Neural cell (in vitro differentiated cells): ENCODE data around the gene PCED1B. TPM values are rescaled to one million over a fixed set of nuclear protein-coding genes. Genes with fewer than 3 reads are reported as not detected.

Experiments used
- H2AFZ ChIP-seq: fragments of 200-600, 300-800 bp; sonication (generic), shearing (Covaris generic); 2 replicates; pipeline ENCODE4 v1.6.0; 2014; ENCODE audit warnings: low read depth, mild to moderate bottlenecking, antibody characterized with exemption, low read length, moderate library complexity
- H3F3A ChIP-seq: fragments of 200-600 bp; shearing (Covaris generic); 2 replicates; pipeline ENCODE4 v1.6.1; 2016; ENCODE audit warnings: mild to moderate bottlenecking, moderate library complexity, mixed read lengths, antibody characterized with exemption, low read length; ENCODE audit not compliant: insufficient read depth, poor library complexity, severe bottlenecking
- H3K27ac ChIP-seq: fragments of 200-600, 300-800 bp; sonication (generic), shearing (Covaris generic); 2 replicates; pipeline ENCODE4 v1.5.1; 2014; ENCODE audit warnings: mild to moderate bottlenecking, low read length, moderate library complexity
- H3K27me3 ChIP-seq: fragments of 300-800, 200-600 bp; sonication (generic), shearing (Covaris generic); 2 replicates; pipeline ENCODE4 v1.6.0; 2014; ENCODE audit warnings: mild to moderate bottlenecking, low read depth, low read length, moderate library complexity; ENCODE audit not compliant: insufficient read depth
- H3K36me3 ChIP-seq: fragments of 300-800, 200-600 bp; sonication (generic), shearing (Covaris generic); 2 replicates; pipeline ENCODE4 v1.5.1; 2014; ENCODE audit warnings: mild to moderate bottlenecking, antibody characterized with exemption, low read length, moderate library complexity; ENCODE audit not compliant: insufficient read depth
- H3K4me2 ChIP-seq: fragments of 300-800, 200-600 bp; sonication (generic), shearing (Covaris generic); 2 replicates; pipeline ENCODE4 v1.6.0; 2014; ENCODE audit warnings: mild to moderate bottlenecking, low read length
- H3K4me3 ChIP-seq: fragments of 300-800, 200-600 bp; sonication (generic), shearing (Covaris generic); 2 replicates; pipeline ENCODE4 v1.5.1; 2014; ENCODE audit warnings: mild to moderate bottlenecking, low read length, moderate library complexity
- H3K79me2 ChIP-seq: fragments of 200-600 bp; shearing (Covaris generic); replicated peaks from 2 replicates; pipeline ENCODE4 v1.6.0; 2014; ENCODE audit warnings: mild to moderate bottlenecking, low read length, moderate library complexity; ENCODE audit not compliant: insufficient read depth
- H3K9ac ChIP-seq: fragments of 300-800, 200-600 bp; sonication (generic), shearing (Covaris generic); 2 replicates; pipeline ENCODE4 v1.6.1; 2016; ENCODE audit warnings: mild to moderate bottlenecking, low read length, mixed read lengths
- H3K9me2 ChIP-seq: fragments of 200-600 bp; shearing (Covaris generic); 2 replicates; pipeline ENCODE4 v1.6.1; 2016; ENCODE audit warnings: mild to moderate bottlenecking, low read length, mixed read lengths; ENCODE audit not compliant: insufficient read depth
- H3K9me3 ChIP-seq: fragments of 200-600, 300-800 bp; sonication (generic), shearing (Covaris generic); 2 replicates; pipeline ENCODE4 v1.6.1; 2016; ENCODE audit warnings: mild to moderate bottlenecking, mixed run types, low read length, moderate library complexity, mixed read lengths
- H4K20me1 ChIP-seq: fragments of 200-600 bp; shearing (Covaris generic); 2 replicates; pipeline ENCODE4 v1.6.1; 2016; ENCODE audit warnings: mild to moderate bottlenecking, mixed run types; ENCODE audit not compliant: insufficient read depth
- EP300 ChIP-seq: fragments of 450-650 bp; conservative IDR thresholded peaks from 2 replicates; pipeline ENCODE4 v1.6.1; 2014; ENCODE audit warnings: antibody characterized with exemption, mild to moderate bottlenecking, moderate library complexity; ENCODE audit not compliant: poor library complexity, severe bottlenecking
- EZH2 ChIP-seq: fragments of 200-600, 300-800 bp; shearing (Covaris generic), sonication (generic); IDR thresholded peaks from 2 replicates; pipeline ENCODE4 v1.6.1; 2014; ENCODE audit warnings: antibody characterized with exemption, low read length, borderline replicate concordance, mild to moderate bottlenecking; ENCODE audit not compliant: insufficient read depth, poor library complexity, severe bottlenecking
- MXI1 ChIP-seq: fragments of 450-650 bp; conservative IDR thresholded peaks from 2 replicates; pipeline ENCODE4 v1.6.1; 2014; ENCODE audit warnings: antibody characterized with exemption, mild to moderate bottlenecking; ENCODE audit not compliant: poor library complexity, severe bottlenecking
- POLR2AphosphoS5 ChIP-seq: IDR thresholded peaks from 2 replicates; pipeline ENCODE4 v1.6.1; 2012
- RAD21 ChIP-seq: fragments of 450-650 bp; conservative IDR thresholded peaks from 2 replicates; pipeline ENCODE4 v1.6.1; 2014; ENCODE audit warnings: antibody characterized with exemption, mild to moderate bottlenecking, moderate library complexity
- SMC3 ChIP-seq: fragments of 450-650 bp; conservative IDR thresholded peaks from 2 replicates; pipeline ENCODE4 v1.6.1; 2014; ENCODE audit warnings: antibody characterized with exemption, mild to moderate bottlenecking, moderate library complexity; ENCODE audit not compliant: poor library complexity
- TAF1 ChIP-seq: IDR thresholded peaks from 2 replicates; pipeline ENCODE4 v1.6.1; 2012; ENCODE audit warnings: low read depth
- polyA plus RNA-seq: library from polyadenylated mRNA; depleted of rRNA; stranded (reverse); fragments of >200 nt; gene quantifications from 2 replicates; pipeline ENCODE4 v1.2.3, GENCODE V29; 2014
- TF ChIP-seq, protein P1 (sequence below): IDR thresholded peaks from 2 replicates; pipeline ENCODE4 v1.6.1; 2012; ENCODE audit warnings: borderline replicate concordance
- TF ChIP-seq, protein P2 (sequence below): fragments of 450-650 bp; IDR thresholded peaks from 2 replicates; pipeline ENCODE4 v1.5.1; 2014; ENCODE audit warnings: antibody characterized with exemption, mild to moderate bottlenecking, moderate library complexity; ENCODE audit not compliant: poor library complexity, severe bottlenecking

The PCED1B gene
- polyA plus RNA-seq, 1 donor from 2014 or later, result not detected

DNA sequence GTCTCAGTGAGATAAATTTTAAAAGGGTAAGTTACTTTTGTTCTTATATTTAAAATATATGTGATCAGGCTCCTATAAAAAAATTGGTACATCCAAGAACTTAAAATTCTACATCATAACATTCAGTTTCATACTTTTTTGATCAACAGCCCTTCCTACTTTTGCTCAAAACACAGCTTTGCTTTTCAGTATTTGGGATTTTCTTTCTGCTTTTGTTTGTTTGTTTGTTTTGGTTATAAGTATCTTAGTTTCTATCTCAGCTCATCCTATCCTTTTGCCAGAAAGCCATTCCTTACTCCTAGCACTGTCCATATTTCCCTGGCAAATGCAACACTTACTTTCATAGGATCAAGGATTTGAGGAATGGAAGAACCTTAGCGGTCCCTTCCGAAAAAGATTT is 4.7 kb upstream of the PCED1B start:
- TF ChIP-seq EZH2, result no peak
- no peak for TF ChIP-seq MXI1
- TF ChIP-seq, protein P1, sequence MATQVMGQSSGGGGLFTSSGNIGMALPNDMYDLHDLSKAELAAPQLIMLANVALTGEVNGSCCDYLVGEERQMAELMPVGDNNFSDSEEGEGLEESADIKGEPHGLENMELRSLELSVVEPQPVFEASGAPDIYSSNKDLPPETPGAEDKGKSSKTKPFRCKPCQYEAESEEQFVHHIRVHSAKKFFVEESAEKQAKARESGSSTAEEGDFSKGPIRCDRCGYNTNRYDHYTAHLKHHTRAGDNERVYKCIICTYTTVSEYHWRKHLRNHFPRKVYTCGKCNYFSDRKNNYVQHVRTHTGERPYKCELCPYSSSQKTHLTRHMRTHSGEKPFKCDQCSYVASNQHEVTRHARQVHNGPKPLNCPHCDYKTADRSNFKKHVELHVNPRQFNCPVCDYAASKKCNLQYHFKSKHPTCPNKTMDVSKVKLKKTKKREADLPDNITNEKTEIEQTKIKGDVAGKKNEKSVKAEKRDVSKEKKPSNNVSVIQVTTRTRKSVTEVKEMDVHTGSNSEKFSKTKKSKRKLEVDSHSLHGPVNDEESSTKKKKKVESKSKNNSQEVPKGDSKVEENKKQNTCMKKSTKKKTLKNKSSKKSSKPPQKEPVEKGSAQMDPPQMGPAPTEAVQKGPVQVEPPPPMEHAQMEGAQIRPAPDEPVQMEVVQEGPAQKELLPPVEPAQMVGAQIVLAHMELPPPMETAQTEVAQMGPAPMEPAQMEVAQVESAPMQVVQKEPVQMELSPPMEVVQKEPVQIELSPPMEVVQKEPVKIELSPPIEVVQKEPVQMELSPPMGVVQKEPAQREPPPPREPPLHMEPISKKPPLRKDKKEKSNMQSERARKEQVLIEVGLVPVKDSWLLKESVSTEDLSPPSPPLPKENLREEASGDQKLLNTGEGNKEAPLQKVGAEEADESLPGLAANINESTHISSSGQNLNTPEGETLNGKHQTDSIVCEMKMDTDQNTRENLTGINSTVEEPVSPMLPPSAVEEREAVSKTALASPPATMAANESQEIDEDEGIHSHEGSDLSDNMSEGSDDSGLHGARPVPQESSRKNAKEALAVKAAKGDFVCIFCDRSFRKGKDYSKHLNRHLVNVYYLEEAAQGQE, result no peak
- TF ChIP-seq, protein P2, sequence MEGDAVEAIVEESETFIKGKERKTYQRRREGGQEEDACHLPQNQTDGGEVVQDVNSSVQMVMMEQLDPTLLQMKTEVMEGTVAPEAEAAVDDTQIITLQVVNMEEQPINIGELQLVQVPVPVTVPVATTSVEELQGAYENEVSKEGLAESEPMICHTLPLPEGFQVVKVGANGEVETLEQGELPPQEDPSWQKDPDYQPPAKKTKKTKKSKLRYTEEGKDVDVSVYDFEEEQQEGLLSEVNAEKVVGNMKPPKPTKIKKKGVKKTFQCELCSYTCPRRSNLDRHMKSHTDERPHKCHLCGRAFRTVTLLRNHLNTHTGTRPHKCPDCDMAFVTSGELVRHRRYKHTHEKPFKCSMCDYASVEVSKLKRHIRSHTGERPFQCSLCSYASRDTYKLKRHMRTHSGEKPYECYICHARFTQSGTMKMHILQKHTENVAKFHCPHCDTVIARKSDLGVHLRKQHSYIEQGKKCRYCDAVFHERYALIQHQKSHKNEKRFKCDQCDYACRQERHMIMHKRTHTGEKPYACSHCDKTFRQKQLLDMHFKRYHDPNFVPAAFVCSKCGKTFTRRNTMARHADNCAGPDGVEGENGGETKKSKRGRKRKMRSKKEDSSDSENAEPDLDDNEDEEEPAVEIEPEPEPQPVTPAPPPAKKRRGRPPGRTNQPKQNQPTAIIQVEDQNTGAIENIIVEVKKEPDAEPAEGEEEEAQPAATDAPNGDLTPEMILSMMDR, result no peak
- TF ChIP-seq TAF1, result no peak
- TF ChIP-seq RAD21, result no peak
- no peak for TF ChIP-seq POLR2AphosphoS5
- no peak for TF ChIP-seq SMC3
- no peak for TF ChIP-seq EP300
- Histone ChIP-seq H3K27ac (no peak overlapping the region), H3K9me2 (no peaks in the 10 kb centered on the region), H3F3A (no peaks in the 10 kb centered on the region), H3K9me3 (no peaks in the 10 kb centered on the region), H3K4me2 (no peak overlapping the region), H3K36me3 (no peaks in the 10 kb centered on the region), H3K9ac (no peak overlapping the region), H3K4me3 (no peak overlapping the region), H3K79me2 (no peaks in the 10 kb centered on the region), H4K20me1 (no peaks in the 10 kb centered on the region), H3K27me3 (peaks cover 18% of the 10 kb centered on the region), H2AFZ (no peak overlapping the region)

DNA sequence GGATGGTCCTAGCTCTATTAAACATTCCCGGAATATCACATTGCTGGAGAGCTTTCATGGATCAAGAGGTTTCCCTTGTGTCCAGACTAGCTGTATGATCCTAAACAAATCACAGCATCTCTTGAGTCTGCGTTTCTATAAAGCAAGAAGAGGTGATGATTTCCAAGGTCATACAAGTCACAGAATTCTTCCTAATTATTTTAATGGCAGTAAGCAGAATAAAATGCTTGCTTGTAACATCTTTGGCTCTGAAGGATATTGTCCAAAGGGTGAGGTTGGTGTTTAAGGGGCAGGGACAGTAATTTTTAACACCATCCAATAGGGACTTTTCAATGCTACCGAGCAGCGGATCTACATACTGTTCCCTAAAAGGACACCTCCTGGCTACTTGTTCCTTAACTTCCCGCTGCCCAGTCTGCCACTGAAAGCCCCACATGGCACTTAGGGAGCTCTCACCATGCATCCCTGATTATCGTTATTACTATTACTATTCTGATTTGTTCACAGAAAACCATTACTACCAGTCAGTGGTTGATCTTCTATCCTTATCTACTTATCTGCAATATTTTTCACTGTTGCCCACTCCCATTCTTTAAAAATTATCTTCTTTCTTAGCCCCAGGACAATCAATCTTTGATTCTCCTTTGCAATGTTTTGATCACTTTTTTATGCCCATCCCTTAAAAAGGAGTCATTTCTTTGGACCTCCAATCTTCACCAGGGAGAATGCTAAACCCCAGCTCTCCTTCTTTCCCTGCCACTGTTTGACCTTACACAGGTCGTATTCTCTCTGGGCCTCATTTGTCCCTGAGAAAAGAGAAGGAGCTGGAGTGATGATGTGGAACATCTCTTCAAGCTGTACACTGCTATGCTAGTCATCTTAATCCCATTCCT is 4.0 kb upstream of the PCED1B start:
- H2AFZ ChIP-seq, result no peak overlapping the region
- no peaks in the 10 kb centered on the region for H3K79me2 ChIP-seq
- H3K9me2 ChIP-seq, result no peaks in the 10 kb centered on the region
- H3K27ac ChIP-seq, result no peak overlapping the region
- no peaks in the 10 kb centered on the region for H4K20me1 ChIP-seq
- H3K4me3 ChIP-seq, result no peak overlapping the region
- H3K9me3 ChIP-seq, result no peaks in the 10 kb centered on the region
- H3K36me3 ChIP-seq, result no peaks in the 10 kb centered on the region
- TF ChIP-seq EP300, result no peak
- no peak for TF ChIP-seq POLR2AphosphoS5
- no peak for TF ChIP-seq RAD21
- TF ChIP-seq, protein P2, result no peak
- no peak for TF ChIP-seq EZH2
- TF ChIP-seq MXI1, result no peak
- no peak for TF ChIP-seq SMC3
- TF ChIP-seq TAF1, result no peak
- TF ChIP-seq, protein P1, result no peak
- H3K27me3 ChIP-seq, result peaks cover 24% of the 10 kb centered on the region
- H3K9ac ChIP-seq, result no peak overlapping the region
- no peak overlapping the region for H3K4me2 ChIP-seq
- no peaks in the 10 kb centered on the region for H3F3A ChIP-seq
